COR-L47 (cell line): ENCODE measurements around the gene ZC3H8.

Source experiments
- DNase-seq: peaks from one replicate; lab custom pipeline; 2025; lab: John Stamatoyannopoulos, UW

Gene ZC3H8

GRCh38 chr2:112195167-112195766, 59.6 kb downstream of the ZC3H8 start:
- no peak for DNase-seq

GRCh38 chr2:112194482-112194881, 60.4 kb downstream of the ZC3H8 start:
- DNase-seq: no peak

DNA sequence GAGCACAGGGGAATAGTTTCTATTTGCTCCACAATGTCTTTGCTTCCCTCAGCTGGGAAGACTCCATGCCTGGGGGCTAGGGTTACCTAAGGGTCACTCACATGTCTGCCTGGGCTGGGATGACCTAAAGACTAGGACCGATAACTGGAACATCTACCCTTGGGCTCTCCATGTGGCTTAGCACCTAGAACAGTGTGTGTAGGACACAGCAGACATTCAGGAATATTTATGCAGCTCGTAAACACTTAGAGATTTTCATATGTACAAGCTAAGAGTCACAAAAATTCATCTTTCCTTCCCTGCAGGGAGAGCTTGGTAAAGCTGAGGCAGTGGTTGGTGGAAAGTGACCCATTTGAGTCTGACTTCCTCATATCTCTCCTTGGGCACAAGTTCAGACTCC, 60.8 kb downstream of the ZC3H8 start:
- DNase-seq: no peak

- DNase-seq: no peak
Observed at GRCh38 chr2:112189001-112189556, 65.8 kb downstream of the ZC3H8 start.

DNA sequence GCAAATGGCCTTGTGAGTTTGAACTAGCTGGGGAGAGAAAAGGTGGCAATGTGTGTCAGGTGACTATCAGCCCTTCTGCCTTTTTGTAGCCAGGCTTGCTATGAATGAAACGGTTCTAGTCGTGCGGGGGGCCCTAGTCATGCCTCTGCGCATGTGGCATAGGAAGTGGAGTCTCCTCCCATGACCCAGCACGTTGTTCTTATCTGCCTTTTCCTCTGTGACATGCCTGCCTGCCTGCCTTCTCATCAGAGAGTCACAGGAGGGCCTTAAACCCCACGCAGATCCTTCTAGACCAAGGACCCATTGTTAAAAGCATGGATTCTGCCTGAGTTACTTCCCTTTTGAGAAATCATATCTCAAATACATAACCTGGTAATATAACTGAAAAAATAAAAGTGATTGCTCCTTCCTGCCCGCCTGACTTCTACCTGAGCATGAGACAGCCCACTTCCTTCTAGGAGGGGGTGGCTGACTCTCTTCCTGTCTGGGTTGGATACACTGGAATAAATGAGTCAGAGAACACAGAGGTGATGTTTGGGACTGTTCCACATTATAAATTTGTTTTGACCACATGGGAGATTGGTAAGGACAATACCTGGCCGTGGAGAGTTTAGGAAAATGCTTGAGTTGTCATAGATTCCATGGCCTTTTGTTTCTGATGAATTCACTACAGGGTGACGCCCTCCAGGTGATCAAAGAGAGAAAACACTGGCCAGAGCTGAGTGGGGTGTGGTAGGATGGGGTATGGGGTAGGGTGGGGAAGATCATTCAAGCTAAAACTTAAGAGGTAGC, 66.8 kb downstream of the ZC3H8 start:
- DNase-seq: no peak

- no peak for DNase-seq
Observed at GRCh38 chr2:112187046-112187715, 67.7 kb downstream of the ZC3H8 start.

- DNase-seq: no peak
Observed at GRCh38 chr2:112185131-112185530, 69.7 kb downstream of the ZC3H8 start.

DNA sequence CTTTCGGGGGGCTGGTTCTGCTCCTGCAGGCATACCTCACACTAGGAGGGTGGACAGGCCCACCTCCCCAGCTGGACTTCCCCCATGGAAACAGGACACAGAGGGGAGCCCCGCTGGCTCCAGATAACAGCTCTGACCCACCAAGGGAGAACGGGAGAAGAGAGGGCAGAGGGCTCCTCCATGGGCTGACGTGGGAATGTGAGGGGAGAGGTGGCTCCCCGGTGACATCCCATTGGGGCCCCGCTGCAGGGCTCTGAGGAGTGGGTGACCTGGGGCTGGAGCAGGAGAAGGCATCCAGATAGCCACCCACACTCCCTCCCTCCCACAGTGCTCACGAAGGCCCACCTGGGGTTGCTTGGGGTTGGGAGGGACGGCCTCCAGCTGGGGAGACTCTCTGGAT, 70.7 kb downstream of the ZC3H8 start:
- DNase-seq: no peak

DNA sequence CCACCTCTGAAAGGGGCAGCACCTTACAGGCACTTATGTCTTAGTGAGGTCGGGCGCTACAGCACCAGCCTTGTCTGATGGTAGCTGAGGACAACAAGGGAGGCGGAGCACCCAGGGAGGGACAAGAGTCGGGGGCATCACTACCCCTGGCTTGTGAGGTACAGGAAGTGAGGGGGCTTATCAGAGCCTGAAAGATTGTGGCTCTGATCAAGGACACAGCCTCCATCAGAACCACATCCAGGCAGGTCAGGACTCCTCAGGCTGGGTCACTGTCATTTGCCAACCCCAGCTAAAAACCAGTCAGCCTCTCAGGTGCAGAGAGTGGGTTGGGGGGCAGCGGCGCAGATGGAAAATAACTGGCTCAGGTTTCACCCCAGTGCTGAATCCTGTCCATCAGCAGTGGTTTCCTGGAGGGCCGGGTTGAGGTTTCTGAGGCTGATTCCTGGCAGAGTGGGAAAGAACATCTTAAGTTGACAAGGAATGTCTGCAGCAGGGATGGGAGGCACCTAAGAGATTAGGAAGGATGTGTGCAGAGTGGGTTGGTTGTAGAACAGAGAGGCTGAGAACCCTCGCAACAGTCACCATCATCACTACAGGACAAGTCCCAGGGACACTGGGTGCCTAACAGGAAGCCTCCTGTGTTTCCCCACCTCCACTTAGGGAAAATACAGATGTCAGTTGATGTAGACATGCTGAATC, 71.4 kb downstream of the ZC3H8 start:
- DNase-seq: no peak

GRCh38 chr2:112182581-112183034, 72.2 kb downstream of the ZC3H8 start:
- DNase-seq: peak; percentile 80

DNA sequence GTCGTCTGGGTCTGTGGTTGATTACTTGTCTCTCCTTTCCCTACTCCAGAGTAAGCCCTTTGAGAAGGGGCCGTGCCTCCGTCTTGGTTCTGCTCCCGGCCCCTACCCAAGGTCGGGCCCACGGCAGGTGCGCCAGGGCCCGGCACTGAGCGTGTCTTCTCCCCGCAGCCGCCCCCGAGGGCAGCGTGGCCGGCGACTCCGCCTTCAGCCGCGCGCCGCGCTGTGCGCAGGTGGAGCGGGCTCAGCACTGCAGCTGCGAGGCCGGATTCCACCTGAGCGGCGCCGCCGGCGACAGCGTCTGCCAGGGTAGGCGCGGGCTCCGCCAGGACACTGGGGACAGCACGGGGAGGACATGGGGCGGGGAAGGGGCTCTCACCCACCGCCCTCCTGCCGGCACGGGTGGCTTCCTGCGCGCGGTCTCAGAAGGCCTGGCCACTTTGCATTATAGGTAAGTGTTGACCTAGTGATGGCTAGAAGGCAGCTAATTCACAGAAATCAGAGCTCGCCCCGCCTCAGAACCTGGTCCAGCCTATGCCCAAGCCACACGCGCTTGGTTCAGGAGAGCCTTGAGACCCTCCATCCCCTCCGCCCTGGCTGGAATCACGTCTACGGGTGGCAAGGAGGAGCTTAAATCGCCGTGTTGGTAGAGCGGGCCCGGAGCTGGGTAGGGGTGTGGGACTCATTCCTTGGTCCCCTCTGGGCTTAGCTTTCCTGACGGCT, 73.1 kb downstream of the ZC3H8 start:
- DNase-seq: peak; percentile 83

GRCh38 chr2:112175958-112176573, 78.8 kb downstream of the ZC3H8 start:
- DNase-seq: no peak

DNA sequence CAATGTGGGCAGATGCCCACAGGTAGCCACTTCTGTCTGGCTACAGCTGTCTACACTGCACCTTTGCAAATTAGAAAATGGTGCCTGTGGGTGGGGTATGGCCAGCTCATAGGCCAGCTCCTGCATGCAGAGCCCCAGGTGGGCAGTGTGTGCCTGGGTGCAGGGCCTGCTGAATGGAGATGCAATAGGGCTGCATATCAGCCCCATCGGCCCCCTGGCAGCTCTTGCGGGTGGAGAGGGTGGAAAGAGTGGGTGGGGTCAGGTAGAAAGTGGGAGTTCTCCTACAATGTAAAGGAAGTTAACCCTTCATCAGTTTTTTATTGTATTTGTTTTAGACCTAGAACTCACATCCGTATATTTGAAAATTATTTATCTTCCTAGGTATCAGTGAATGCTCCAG, 79.5 kb downstream of the ZC3H8 start:
- no peak for DNase-seq

DNA sequence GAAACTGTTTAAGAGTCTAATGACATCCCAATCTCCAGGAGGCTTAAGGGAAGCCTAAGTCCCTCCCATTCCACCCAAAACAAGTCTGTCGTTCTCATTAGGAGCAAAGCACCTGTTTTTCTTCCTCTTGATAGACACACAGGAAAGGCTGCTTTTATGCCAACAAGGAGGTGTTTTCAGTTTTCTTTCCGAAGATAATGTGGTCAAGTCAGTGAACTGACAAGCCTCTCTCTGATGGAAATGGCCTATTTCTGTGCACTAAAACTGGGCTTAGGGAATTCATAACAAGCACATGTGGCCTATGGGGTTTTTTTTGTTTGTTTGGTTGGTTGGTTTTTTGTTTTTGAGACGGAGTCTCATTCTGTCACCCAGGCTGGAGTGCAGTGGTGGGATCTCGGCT, 80.5 kb downstream of the ZC3H8 start:
- DNase-seq: no peak

GRCh38 chr2:112173646-112174319, 81.1 kb downstream of the ZC3H8 start:
- DNase-seq: no peak

- no peak for DNase-seq
Observed at GRCh38 chr2:112170495-112170894, 84.3 kb downstream of the ZC3H8 start.

- DNase-seq: peak; percentile 88
Observed at GRCh38 chr2:112168422-112169124, 86.3 kb downstream of the ZC3H8 start.

GRCh38 chr2:112166806-112167499, 87.9 kb downstream of the ZC3H8 start:
- DNase-seq: no peak

GRCh38 chr2:112165296-112165695, 89.5 kb downstream of the ZC3H8 start:
- DNase-seq: no peak
